HEK293 (cell line): ENCODE measurements around the gene RTN1.
A peak's percentile ranks its signal among the peaks of the same experiment; 100 is the strongest.

Experiments
- CTCF ChIA-PET: fragments of 350-600 bp; formaldehyde crosslinking; extraction: SDS; loops from one replicate; lab custom pipeline; 2021; ENCODE audit warnings: antibody characterized with exemption; lab: Yijun Ruan, JAX
- POLR2A ChIA-PET: fragments of 300-600 bp; formaldehyde crosslinking; extraction: SDS; loops from one replicate; lab custom pipeline; 2020; ENCODE audit warnings: antibody characterized with exemption, inconsistent platforms; lab: Yijun Ruan, JAX
- H3K27ac ChIP-seq: fragments of 200-500 bp; sonication (Bioruptor generic); 2 replicates; pipeline ENCODE4 v1.5.1; 2014; ENCODE audit warnings: low read depth, low read length, control low read depth, inconsistent platforms; ENCODE audit errors: extremely low read depth
- H3K36me3 ChIP-seq, 2 experiments: fragments of 200-500 bp in 1 of 2; sonication (Bioruptor generic) in 1 of 2; 1 replicate in 1 of 2; 2 replicates in 1 of 2; pipeline ENCODE4 v1.5.1; 2014 to 2017; ENCODE audit warnings: inconsistent platforms in 2 of 2, low read length in 2 of 2; ENCODE audit not compliant: control insufficient read depth in 2 of 2, insufficient read depth in 1 of 2
- H3K4me1 ChIP-seq: fragments of 200-500 bp; sonication (Bioruptor generic); 2 replicates; pipeline ENCODE4 v1.5.1; 2014; ENCODE audit warnings: mild to moderate bottlenecking, low read length, inconsistent platforms; ENCODE audit not compliant: control insufficient read depth, insufficient read depth
- H3K4me3 ChIP-seq: 2 replicates; pipeline ENCODE4 v1.5.1; 2011; ENCODE audit warnings: low read depth, mild to moderate bottlenecking, control low read depth, low read length, moderate library complexity
- H3K9me3 ChIP-seq: fragments of 200-500 bp; sonication (Bioruptor generic); 2 replicates; pipeline ENCODE4 v1.5.1; 2014; ENCODE audit warnings: low read depth, low read length, inconsistent platforms; ENCODE audit not compliant: control insufficient read depth, insufficient read depth
- FEZF1 ChIP-seq: fragments of 450-650 bp; formaldehyde crosslinking; IDR thresholded peaks from 2 replicates; pipeline ENCODE4 v1.5.1; 2016; ENCODE audit warnings: missing biosample characterization, missing genetic modification characterization
- GLI4 ChIP-seq: fragments of 450-650 bp; formaldehyde crosslinking; IDR thresholded peaks from 2 replicates; pipeline ENCODE4 v1.5.1; 2016; ENCODE audit warnings: missing biosample characterization, missing genetic modification characterization
- GLIS2 ChIP-seq: fragments of 450-650 bp; formaldehyde crosslinking; IDR thresholded peaks from 2 replicates; pipeline ENCODE4 v1.5.1; 2016; ENCODE audit warnings: missing biosample characterization, missing genetic modification characterization
- HOXC10 ChIP-seq: sonication (generic); formaldehyde crosslinking; IDR thresholded peaks from 2 replicates; pipeline ENCODE4 v1.8.1; 2023; ENCODE audit warnings: mild to moderate bottlenecking, missing genetic modification reagents
- KLF1 ChIP-seq: fragments of 450-650 bp; formaldehyde crosslinking; IDR thresholded peaks from 2 replicates; pipeline ENCODE4 v1.5.1; 2016; ENCODE audit warnings: missing biosample characterization, missing genetic modification characterization
- OSR2 ChIP-seq: fragments of 450-650 bp; formaldehyde crosslinking; IDR thresholded peaks from 2 replicates; pipeline ENCODE4 v1.5.1; 2016; ENCODE audit warnings: missing biosample characterization, missing genetic modification characterization
- PRDM10 ChIP-seq: fragments of 450-650 bp; formaldehyde crosslinking; IDR thresholded peaks from 2 replicates; pipeline ENCODE4 v1.5.1; 2016; ENCODE audit warnings: missing biosample characterization, missing genetic modification characterization
- REPIN1 ChIP-seq: fragments of 450-650 bp; formaldehyde crosslinking; IDR thresholded peaks from 2 replicates; pipeline ENCODE4 v1.5.1; 2017; ENCODE audit warnings: missing biosample characterization, missing genetic modification characterization, low read depth
- SP7 ChIP-seq: fragments of 450-650 bp; formaldehyde crosslinking; IDR thresholded peaks from 2 replicates; pipeline ENCODE4 v1.5.1; 2016; ENCODE audit warnings: missing biosample characterization, missing genetic modification characterization
- ZBTB48 ChIP-seq: fragments of 450-650 bp; formaldehyde crosslinking; IDR thresholded peaks from 2 replicates; pipeline ENCODE4 v1.5.1; 2016; ENCODE audit warnings: missing biosample characterization, missing genetic modification characterization
- ZEB2 ChIP-seq: fragments of 450-650 bp; formaldehyde crosslinking; IDR thresholded peaks from 2 replicates; pipeline ENCODE4 v1.5.1; 2016; ENCODE audit warnings: missing biosample characterization, missing genetic modification characterization
- ZNF148 ChIP-seq: fragments of 450-650 bp; formaldehyde crosslinking; IDR thresholded peaks from 2 replicates; pipeline ENCODE4 v1.5.0; 2017; ENCODE audit warnings: missing biosample characterization, missing genetic modification characterization, borderline replicate concordance
- ZNF184 ChIP-seq: fragments of 450-650 bp; IDR thresholded peaks from 2 replicates; pipeline ENCODE4 v1.5.1; 2018; ENCODE audit warnings: missing biosample characterization, mild to moderate bottlenecking, missing genetic modification characterization
- ZNF24 ChIP-seq: fragments of 450-650 bp; formaldehyde crosslinking; IDR thresholded peaks from 2 replicates; pipeline ENCODE4 v1.5.1; 2016; ENCODE audit warnings: missing biosample characterization, missing genetic modification characterization
- ZNF248 ChIP-seq: fragments of 450-650 bp; formaldehyde crosslinking; IDR thresholded peaks from 2 replicates; pipeline ENCODE4 v1.5.1; 2017; ENCODE audit warnings: missing biosample characterization, missing genetic modification characterization
- ZNF26 ChIP-seq: fragments of 450-650 bp; formaldehyde crosslinking; IDR thresholded peaks from 2 replicates; pipeline ENCODE4 v1.5.1; 2016; ENCODE audit warnings: missing biosample characterization, missing genetic modification characterization
- ZNF514 ChIP-seq: fragments of 450-650 bp; formaldehyde crosslinking; IDR thresholded peaks from 2 replicates; pipeline ENCODE4 v1.5.1; 2016; ENCODE audit warnings: missing biosample characterization, missing genetic modification characterization
- ZNF701 ChIP-seq: fragments of 450-650 bp; formaldehyde crosslinking; IDR thresholded peaks from 2 replicates; pipeline ENCODE4 v1.5.1; 2016; ENCODE audit warnings: missing biosample characterization, missing genetic modification characterization
- ZSCAN16 ChIP-seq: fragments of 450-650 bp; formaldehyde crosslinking; IDR thresholded peaks from 2 replicates; pipeline ENCODE4 v1.5.1; 2016; ENCODE audit warnings: missing biosample characterization, missing genetic modification characterization
- ZSCAN23 ChIP-seq: fragments of 450-650 bp; formaldehyde crosslinking; IDR thresholded peaks from 2 replicates; pipeline ENCODE4 v1.5.1; 2016; ENCODE audit warnings: missing biosample characterization, missing genetic modification characterization
- ZSCAN5A ChIP-seq: fragments of 450-650 bp; formaldehyde crosslinking; IDR thresholded peaks from 2 replicates; pipeline ENCODE4 v1.5.1; 2016; ENCODE audit warnings: missing biosample characterization, missing genetic modification characterization
- TF ChIP-seq, protein P1 (sequence below): fragments of 450-650 bp; formaldehyde crosslinking; IDR thresholded peaks from 2 replicates; pipeline ENCODE4 v1.5.1; 2016; ENCODE audit warnings: missing biosample characterization, missing genetic modification characterization

RTN1 gene

DNA sequence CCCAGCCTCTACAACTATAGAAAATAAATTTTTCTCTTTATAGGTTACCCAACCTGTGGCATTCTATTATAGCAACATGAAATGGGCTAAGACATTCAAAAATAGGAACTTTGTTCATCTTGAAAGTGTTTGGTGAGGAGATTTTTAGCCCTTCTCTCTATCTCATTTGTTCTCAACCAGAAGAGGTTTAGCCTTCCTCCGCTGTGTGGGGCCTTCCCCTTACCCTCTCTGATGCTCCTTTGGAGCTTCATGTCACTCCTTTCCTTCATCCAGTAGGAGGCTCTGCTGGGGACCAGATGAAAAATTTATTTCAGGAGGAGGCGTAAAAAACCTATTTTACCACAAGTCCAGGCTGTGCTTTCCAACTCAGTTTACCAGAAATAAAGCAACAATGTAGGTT is 94.1 kb downstream of the RTN1 start:
- TF ChIP-seq GLIS2 (tag by site-specific recombination), result no peak
- TF ChIP-seq REPIN1 (tag by site-specific recombination), result no peak
- TF ChIP-seq ZNF26 (tag by site-specific recombination), result no peak
- TF ChIP-seq ZBTB48, result no peak
- TF ChIP-seq HOXC10 (CRISPR knock-in tag), result no peak
- TF ChIP-seq, protein P1, sequence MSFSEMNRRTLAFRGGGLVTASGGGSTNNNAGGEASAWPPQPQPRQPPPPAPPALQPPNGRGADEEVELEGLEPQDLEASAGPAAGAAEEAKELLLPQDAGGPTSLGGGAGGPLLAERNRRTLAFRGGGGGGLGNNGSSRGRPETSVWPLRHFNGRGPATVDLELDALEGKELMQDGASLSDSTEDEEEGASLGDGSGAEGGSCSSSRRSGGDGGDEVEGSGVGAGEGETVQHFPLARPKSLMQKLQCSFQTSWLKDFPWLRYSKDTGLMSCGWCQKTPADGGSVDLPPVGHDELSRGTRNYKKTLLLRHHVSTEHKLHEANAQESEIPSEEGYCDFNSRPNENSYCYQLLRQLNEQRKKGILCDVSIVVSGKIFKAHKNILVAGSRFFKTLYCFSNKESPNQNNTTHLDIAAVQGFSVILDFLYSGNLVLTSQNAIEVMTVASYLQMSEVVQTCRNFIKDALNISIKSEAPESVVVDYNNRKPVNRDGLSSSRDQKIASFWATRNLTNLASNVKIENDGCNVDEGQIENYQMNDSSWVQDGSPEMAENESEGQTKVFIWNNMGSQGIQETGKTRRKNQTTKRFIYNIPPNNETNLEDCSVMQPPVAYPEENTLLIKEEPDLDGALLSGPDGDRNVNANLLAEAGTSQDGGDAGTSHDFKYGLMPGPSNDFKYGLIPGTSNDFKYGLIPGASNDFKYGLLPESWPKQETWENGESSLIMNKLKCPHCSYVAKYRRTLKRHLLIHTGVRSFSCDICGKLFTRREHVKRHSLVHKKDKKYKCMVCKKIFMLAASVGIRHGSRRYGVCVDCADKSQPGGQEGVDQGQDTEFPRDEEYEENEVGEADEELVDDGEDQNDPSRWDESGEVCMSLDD, result no peak
- no peak for TF ChIP-seq ZNF24
- TF ChIP-seq ZNF701, result no peak
- no peak for TF ChIP-seq ZEB2 (tag by site-specific recombination)
- no peak for TF ChIP-seq ZSCAN5A (tag by site-specific recombination)
- TF ChIP-seq GLI4 (tag by site-specific recombination), result no peak
- Histone ChIP-seq H3K9me3 (no peaks in the 10 kb centered on the region), H3K4me1 (peaks cover 10% of the 10 kb centered on the region), H3K36me3 (no peaks in the 10 kb centered on the region), H3K4me3 (no peak overlapping the region), H3K27ac (no peak overlapping the region)
- POLR2A ChIA-PET, result no interaction called here
- CTCF ChIA-PET, result interaction anchor here (1.0 kb wide), 1 partner anchor 107 kb away, joined by 3 read pairs; no protein-coding TSS in a partner anchor

DNA sequence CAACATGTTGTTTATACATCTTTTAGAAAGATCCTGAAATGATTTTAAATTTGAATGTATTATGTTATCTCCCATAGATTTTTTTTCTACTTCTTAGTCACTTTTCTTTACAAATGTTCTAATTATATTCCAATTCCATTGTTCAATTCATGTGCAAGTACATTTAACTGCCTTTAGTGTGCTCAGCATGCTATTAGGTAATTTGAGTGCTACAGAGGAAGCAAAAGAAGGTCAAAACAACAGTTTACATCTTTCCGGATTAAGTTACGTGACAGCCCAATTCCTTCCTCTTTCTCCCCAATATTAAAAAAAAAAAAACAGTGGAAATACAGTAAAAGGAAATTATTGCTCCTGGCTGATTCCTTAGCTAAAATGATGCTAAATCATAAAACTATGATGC is 98.3 kb downstream of the RTN1 start:
- Histone ChIP-seq H3K4me1 (peaks cover 12% of the 10 kb centered on the region), H3K27ac (no peak overlapping the region), H3K36me3 (no peaks in the 10 kb centered on the region), H3K9me3 (no peaks in the 10 kb centered on the region), H3K4me3 (no peak overlapping the region)
- no peak for TF ChIP-seq ZSCAN16
- TF ChIP-seq FEZF1, result peak; percentile 61
- TF ChIP-seq OSR2 (tag by site-specific recombination), result peak; percentile 28; the same call in 1 of the 2 replicates
- TF ChIP-seq SP7 (tag by site-specific recombination), result peak; percentile 36; the same call in 1 of the 2 replicates
- POLR2A ChIA-PET, result no interaction called here
- CTCF ChIA-PET, result interaction anchor here (0.7 to 1.3 kb wide), 4 partner anchors 19 to 195 kb away, joined by 3 read pairs; no protein-coding TSS in a partner anchor

DNA sequence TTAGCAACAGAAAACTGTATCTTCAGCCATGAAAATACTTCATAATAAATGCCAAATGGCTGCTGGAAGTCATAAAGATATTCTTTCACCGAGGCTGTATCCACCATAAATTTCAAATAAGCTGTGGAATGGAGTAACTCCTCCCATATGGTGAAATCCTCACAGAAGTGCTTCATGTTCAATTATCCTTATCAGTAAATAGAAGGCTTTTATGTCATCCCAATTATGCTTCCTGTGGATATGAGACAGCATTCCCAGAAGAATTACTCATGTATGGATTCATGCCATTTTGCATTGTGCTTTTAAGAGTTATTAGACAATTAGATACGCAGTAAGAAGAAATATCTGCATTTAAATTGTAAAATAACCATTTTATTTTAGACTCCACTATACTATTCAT is 99.0 kb downstream of the RTN1 start:
- CTCF ChIA-PET, result interaction anchor here (1.1 to 1.3 kb wide), 2 partner anchors 19 to 82 kb away, joined by 3 read pairs; no protein-coding TSS in a partner anchor
- TF ChIP-seq ZNF248, result no peak
- no peak for TF ChIP-seq PRDM10
- TF ChIP-seq ZNF148 (tag by site-specific recombination), result no peak
- TF ChIP-seq ZNF184 (tag by site-specific recombination), result 0 out of 2 replicates have a peak, but pooled peaks have one; percentile 52
- no peak for TF ChIP-seq ZSCAN23
- no peak for TF ChIP-seq KLF1
- no peak for TF ChIP-seq ZNF514 (tag by site-specific recombination)
- TF ChIP-seq GLIS2 (tag by site-specific recombination), result no peak

More for the DNA sequence above, 99.0 kb downstream of the RTN1 start:
- Histone ChIP-seq H3K9me3 (no peaks in the 10 kb centered on the region), H3K4me3 (no peak overlapping the region), H3K36me3 (no peaks in the 10 kb centered on the region), H3K27ac (no peak overlapping the region), H3K4me1 (peaks cover 12% of the 10 kb centered on the region)
- POLR2A ChIA-PET, result no interaction called here
